ENCODE data around the gene AGMO. TPM values are rescaled to one million over a fixed set of nuclear protein-coding genes. Genes with fewer than 3 reads are reported as not detected.

AGMO gene
- total RNA-seq, 1 donor from 2014 or later = not detected

DNA sequence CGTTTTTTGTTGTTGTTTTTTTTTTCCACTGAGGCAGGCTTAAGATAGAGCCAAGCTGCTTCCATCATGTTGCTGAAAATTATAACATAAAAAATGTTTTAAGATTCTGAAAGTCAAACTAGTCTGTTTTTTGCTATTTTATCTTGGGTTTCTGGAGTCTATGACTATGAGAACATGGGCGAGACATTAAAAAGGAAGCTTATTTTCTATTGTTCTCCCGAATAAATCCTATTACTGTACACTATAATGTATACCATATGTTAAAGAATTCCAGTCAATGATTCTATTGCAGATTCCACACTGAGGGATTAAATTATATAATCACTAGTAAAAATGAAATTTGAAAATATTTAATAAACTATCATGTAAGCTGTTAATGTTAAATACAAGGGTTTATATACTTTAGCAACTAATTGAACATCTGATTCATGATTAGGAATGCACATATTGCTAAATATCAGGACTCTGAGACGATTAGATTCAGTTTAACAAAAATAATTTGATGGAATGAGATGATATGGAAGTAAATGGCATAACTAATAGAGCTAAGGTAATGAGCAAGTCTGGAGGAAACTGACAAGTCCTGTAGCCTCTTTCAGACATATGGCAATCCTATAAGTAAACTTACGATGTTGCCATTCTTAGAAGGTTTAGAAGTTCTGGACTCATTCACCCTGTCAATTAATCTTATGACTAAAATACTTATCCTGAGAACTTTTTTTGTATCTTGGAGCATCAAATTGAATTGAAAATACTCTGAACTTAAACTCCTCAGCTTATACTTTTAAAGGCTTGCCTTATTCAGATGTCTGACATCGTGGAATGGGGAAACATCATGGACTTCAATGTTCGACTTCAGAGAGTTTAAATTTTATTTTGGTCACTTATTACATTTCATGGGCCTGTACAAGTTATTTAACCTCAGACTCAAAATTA, 364.5 kb downstream of the AGMO start:
- TF ChIP-seq, protein P1, sequence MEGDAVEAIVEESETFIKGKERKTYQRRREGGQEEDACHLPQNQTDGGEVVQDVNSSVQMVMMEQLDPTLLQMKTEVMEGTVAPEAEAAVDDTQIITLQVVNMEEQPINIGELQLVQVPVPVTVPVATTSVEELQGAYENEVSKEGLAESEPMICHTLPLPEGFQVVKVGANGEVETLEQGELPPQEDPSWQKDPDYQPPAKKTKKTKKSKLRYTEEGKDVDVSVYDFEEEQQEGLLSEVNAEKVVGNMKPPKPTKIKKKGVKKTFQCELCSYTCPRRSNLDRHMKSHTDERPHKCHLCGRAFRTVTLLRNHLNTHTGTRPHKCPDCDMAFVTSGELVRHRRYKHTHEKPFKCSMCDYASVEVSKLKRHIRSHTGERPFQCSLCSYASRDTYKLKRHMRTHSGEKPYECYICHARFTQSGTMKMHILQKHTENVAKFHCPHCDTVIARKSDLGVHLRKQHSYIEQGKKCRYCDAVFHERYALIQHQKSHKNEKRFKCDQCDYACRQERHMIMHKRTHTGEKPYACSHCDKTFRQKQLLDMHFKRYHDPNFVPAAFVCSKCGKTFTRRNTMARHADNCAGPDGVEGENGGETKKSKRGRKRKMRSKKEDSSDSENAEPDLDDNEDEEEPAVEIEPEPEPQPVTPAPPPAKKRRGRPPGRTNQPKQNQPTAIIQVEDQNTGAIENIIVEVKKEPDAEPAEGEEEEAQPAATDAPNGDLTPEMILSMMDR (conservative IDR thresholded peaks at IDR 0.05; ENCODE audit: low read depth, low read length) = no peak
- no peak for DNase-seq (ENCODE audit: low read depth)
- H3K4me3 ChIP-seq (ENCODE audit: low read depth, low read length) = no peak overlapping the region

DNA sequence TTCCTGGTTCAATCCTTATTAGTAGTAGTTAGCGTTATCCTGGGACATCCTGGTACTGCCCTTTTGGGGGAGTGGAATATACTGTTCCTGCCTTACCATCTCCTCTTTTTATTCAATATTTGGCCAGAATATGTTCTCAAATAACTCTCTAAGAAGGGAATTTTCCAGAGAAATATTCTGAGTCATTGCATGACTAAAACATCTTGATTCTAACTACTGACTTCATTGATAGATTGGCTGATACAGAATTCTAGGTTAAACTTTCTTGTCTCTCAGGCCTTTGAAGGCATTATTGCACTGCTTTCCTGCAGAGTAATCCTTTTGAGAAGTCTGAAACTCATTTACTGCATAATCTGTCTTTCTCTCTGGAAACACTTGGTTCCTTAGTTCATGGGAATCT, 383.8 kb downstream of the AGMO start:
- no peak for DNase-seq (ENCODE audit: low read depth)
- H3K4me3 ChIP-seq (ENCODE audit: low read depth, low read length) = no peak overlapping the region
- TF ChIP-seq, protein P1 (conservative IDR thresholded peaks at IDR 0.05; ENCODE audit: low read depth, low read length) = no peak

DNA sequence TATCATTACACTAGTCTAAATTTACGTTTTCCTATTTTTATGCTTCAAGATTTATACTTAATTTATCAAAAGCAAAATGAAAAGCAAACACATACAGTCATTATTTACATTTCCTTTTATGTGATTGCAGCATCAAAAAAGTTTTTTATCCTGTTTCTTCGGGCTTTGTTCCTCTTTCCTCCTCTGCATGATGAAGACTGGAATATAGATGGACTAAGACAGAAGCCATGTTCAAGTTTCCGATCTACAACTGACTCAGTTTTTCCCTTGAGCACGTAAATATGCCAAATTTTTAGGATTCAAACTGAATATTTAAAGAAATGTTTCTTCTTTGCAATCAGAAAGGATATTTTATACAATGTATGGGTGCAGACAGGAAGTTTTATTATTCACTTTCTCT, 385.7 kb downstream of the AGMO start:
- no peak for DNase-seq (ENCODE audit: low read depth)
- no peak overlapping the region for H3K4me3 ChIP-seq (ENCODE audit: low read depth, low read length)
- TF ChIP-seq, protein P1 (conservative IDR thresholded peaks at IDR 0.05; ENCODE audit: low read depth, low read length) = no peak

DNA sequence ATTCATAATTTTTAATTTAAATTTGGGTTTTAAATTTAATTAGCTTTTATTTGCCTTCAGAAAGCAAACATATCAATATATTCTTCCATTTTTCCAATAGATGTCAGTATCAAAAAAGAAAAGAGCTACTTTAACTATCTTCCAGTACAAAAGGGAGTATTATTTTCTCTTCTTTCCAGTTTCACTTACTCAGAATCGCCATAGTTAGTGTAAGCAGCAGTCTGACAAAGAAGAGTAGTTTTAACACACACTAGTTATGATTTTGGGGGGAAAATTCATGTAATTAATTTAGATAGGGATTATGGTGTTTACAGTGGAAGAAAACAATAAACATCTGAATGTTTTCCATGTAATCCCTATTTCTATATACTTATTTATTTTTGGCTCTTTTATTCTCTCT, 386.7 kb downstream of the AGMO start:
- DNase-seq (ENCODE audit: low read depth) = no peak
- H3K4me3 ChIP-seq (ENCODE audit: low read depth, low read length) = no peak overlapping the region
- TF ChIP-seq, protein P1 (conservative IDR thresholded peaks at IDR 0.05; ENCODE audit: low read depth, low read length) = no peak

DNA sequence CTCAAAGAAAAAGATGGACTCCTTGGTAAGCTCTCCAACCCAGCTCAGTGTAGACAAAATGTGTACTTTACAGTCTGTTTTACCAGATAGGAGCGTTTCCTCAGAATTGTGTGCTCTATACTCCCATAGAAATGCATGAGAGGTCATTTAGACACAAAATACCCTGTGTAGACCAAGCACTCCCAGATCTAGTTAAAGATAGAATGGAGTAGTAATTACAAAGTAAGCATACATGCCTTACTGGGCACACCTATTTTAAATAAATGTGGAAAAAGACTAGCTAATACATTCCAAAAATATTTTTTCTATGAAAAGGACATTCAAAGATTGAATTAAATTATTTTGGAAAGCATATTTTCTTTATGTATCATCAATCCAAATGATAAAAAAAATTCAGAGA, 387.3 kb downstream of the AGMO start:
- H3K4me3 ChIP-seq (ENCODE audit: low read depth, low read length) = no peak overlapping the region
- DNase-seq (ENCODE audit: low read depth) = no peak
- TF ChIP-seq, protein P1 (conservative IDR thresholded peaks at IDR 0.05; ENCODE audit: low read depth, low read length) = no peak

DNA sequence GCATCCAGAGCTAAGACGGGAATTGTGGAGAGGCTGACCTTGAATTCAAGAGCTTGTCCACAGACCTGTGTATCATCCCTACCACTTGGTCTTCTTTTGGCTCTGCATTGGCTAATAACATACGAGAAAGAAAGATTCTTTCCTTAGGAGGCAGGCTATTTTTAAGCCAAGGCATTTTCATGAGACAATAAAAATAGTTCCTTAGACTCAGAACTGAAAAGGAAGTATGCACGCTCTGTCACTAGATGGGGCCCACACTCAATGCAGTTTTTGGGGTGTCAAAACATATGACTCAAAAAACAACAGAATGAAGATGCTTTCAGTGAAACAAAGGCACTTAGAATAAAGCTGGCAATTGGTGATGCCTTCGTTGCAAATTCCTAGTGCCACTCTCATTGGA, 393.3 kb downstream of the AGMO start:
- DNase-seq (ENCODE audit: low read depth) = no peak
- TF ChIP-seq, protein P1 (conservative IDR thresholded peaks at IDR 0.05; ENCODE audit: low read depth, low read length) = peak; percentile 39
- no peak overlapping the region for H3K4me3 ChIP-seq (ENCODE audit: low read depth, low read length)

DNA sequence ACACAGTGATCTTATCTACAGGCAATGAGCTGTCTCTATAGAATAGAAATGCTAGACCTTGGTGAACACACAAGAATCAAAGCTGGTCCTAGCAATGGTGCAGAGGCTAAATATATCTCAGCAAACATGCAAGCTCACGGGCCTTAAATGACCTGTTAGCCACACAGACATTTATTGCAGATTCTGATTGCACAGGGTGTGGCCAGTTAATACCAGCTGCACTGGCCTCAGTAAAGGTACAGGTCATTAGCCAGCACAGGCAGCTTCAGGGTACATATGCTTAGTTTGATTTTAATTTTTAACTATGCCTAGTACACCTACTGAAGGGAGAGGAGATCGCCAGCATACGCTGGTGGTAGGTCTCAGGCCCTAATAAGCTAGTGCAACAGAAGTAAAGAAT, 393.9 kb downstream of the AGMO start:
- DNase-seq (ENCODE audit: low read depth) = no peak
- TF ChIP-seq, protein P1 (conservative IDR thresholded peaks at IDR 0.05; ENCODE audit: low read depth, low read length) = no peak
- no peak overlapping the region for H3K4me3 ChIP-seq (ENCODE audit: low read depth, low read length)
